ENCODE results near the gene AHCYL2. TPM values are rescaled to one million over a fixed set of nuclear protein-coding genes. Genes with fewer than 3 reads are reported as not detected.
"Not testable (repeated sequence)": the region's sequence is repeated elsewhere in the genome, so short reads cannot be mapped to it uniquely, and the experiment has no call there.

The AHCYL2 gene
- total RNA-seq, 2 experiments from 2014 or later: 7.3 to 7.6 TPM

GRCh38 chr7:129210989-129211312, 13.9 kb upstream of the AHCYL2 start:
- POLR2A ChIA-PET: interaction anchor here (1.6 kb wide), 1 partner anchor 47 kb away, joined by 3 read pairs; no protein-coding TSS in a partner anchor
- H3K4me1 Mint-ChIP-seq (ENCODE audit: low read depth): no peaks in the 10 kb centered on the region
- CTCF ChIA-PET: interaction anchor here (0.8 to 8.9 kb wide), 11 partner anchors 10 to 87 kb away, joined by 3 to 81 read pairs (median 4); no protein-coding TSS in a partner anchor

DNA sequence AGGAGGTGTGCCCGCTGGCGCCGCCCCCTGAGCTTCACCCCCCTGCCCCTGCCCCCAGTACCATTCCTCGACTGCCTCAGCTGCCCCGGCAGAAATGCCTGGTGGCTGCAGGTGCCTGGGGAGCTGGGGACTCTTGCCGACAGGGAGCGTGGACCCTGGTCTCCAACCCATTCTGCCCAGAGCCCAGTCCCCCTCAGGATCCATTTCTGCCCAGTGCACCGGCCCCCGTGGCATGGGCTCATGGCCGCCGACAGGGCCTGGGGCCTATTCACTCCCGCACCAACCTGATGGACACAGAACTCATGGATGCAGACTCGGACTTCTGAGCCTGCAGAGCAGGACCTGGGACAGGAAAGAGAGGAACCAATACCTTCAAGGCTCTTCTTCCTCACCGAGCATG, 12.7 kb upstream of the AHCYL2 start:
- CTCF ChIA-PET: interaction anchor here (3.2 to 8.9 kb wide), 2 partner anchors 50 to 59 kb away, joined by 10 to 81 read pairs; no protein-coding TSS in a partner anchor
- Mint-ChIP-seq H3K27me3 (ENCODE audit: low read depth) (peaks cover 5% of the 10 kb centered on the region), H3K27ac (no peak overlapping the region), H3K36me3 (ENCODE audit: low read depth) (no peaks in the 10 kb centered on the region), H3K4me3 (no peak overlapping the region), H3K9me3 (ENCODE audit: insufficient read depth) (no peaks in the 10 kb centered on the region), H3K4me1 (ENCODE audit: low read depth) (no peaks in the 10 kb centered on the region)
- POLR2A ChIA-PET: no interaction called here
- no peak for DNase-seq
- ATAC-seq: no peak

More at GRCh38 chr7:129210989-129211312, 13.9 kb upstream of the AHCYL2 start:
- ATAC-seq: no peak
- H3K36me3 Mint-ChIP-seq (ENCODE audit: low read depth): no peaks in the 10 kb centered on the region
- DNase-seq: no peak
- peaks cover 5% of the 10 kb centered on the region for H3K27me3 Mint-ChIP-seq (ENCODE audit: low read depth)
- H3K9me3 Mint-ChIP-seq (ENCODE audit: insufficient read depth): no peaks in the 10 kb centered on the region
- no peak overlapping the region for H3K27ac Mint-ChIP-seq
- no peak overlapping the region for H3K4me3 Mint-ChIP-seq

DNA sequence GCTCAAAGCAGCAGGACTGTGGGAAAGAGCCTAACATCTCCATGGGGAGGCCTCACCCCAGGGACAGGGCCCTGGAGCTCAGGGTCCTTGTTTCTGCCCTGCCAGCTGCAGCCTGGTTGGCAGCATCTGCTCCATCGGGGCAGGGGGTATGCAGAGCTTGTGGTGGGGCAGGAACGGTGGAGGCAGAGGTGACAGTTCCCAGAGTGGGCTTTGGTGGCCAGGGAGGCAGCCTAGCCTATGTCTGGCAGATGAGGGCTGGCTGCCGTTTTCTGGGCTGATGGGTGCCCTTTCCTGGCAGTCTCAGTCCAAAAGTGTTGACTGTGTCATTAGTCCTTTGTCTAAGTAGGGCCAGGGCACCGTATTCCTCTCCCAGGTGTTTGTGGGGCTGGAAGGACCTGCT, 12.2 kb upstream of the AHCYL2 start:
- no peak for DNase-seq
- Mint-ChIP-seq H3K27ac (no peak overlapping the region), H3K9me3 (ENCODE audit: insufficient read depth) (no peaks in the 10 kb centered on the region), H3K4me1 (ENCODE audit: low read depth) (no peaks in the 10 kb centered on the region), H3K4me3 (no peak overlapping the region), H3K36me3 (ENCODE audit: low read depth) (no peaks in the 10 kb centered on the region), H3K27me3 (ENCODE audit: low read depth) (peaks cover 5% of the 10 kb centered on the region)
- no peak for ATAC-seq
- CTCF ChIA-PET: interaction anchor here (8.9 kb wide), 1 partner anchor 50 kb away, joined by 81 read pairs; no protein-coding TSS in a partner anchor
- POLR2A ChIA-PET: no interaction called here

DNA sequence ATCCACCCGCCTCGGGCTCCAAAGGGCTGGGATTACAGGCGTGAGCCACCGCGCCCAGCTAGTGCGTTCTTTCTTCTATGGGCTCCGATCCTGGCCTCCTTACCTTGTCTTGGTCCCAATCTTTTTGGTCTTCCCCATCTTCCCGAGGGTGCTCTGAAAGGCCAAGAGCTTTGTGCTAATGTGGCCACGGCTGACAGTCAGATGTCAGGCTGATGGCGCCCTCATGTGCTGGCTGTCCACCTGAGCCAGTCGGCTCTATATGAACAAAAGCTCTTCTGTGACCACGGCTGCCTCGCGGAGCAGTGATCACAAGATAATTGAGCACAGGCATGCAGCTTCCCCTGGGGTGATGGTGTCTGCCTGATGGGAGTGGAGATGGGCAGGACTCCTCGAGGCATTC, 11.0 kb upstream of the AHCYL2 start:
- Mint-ChIP-seq H3K27ac (no peak overlapping the region), H3K36me3 (ENCODE audit: low read depth) (no peaks in the 10 kb centered on the region), H3K27me3 (ENCODE audit: low read depth) (peaks cover 5% of the 10 kb centered on the region), H3K4me3 (no peak overlapping the region), H3K9me3 (ENCODE audit: insufficient read depth) (no peaks in the 10 kb centered on the region), H3K4me1 (ENCODE audit: low read depth) (peaks cover 2% of the 10 kb centered on the region)
- CTCF ChIA-PET: interaction anchor here (1.2 to 8.9 kb wide), 4 partner anchors 23 to 118 kb away, joined by 3 to 81 read pairs (median 8); no protein-coding TSS in a partner anchor
- ATAC-seq (no peak), DNase-seq (no peak)
- POLR2A ChIA-PET: no interaction called here

GRCh38 chr7:129215691-129216090, 9.1 kb upstream of the AHCYL2 start:
- POLR2A ChIA-PET; H3K4me1 Mint-ChIP-seq (ENCODE audit: low read depth); H3K27ac Mint-ChIP-seq; H3K36me3 Mint-ChIP-seq (ENCODE audit: low read depth); DNase-seq; H3K9me3 Mint-ChIP-seq (ENCODE audit: insufficient read depth); H3K27me3 Mint-ChIP-seq (ENCODE audit: low read depth); H3K4me3 Mint-ChIP-seq; ATAC-seq: not testable (repeated sequence)
- CTCF ChIA-PET: interaction anchor here (2.4 kb wide), 1 partner anchor 56 kb away, joined by 11 read pairs; no protein-coding TSS in a partner anchor

DNA sequence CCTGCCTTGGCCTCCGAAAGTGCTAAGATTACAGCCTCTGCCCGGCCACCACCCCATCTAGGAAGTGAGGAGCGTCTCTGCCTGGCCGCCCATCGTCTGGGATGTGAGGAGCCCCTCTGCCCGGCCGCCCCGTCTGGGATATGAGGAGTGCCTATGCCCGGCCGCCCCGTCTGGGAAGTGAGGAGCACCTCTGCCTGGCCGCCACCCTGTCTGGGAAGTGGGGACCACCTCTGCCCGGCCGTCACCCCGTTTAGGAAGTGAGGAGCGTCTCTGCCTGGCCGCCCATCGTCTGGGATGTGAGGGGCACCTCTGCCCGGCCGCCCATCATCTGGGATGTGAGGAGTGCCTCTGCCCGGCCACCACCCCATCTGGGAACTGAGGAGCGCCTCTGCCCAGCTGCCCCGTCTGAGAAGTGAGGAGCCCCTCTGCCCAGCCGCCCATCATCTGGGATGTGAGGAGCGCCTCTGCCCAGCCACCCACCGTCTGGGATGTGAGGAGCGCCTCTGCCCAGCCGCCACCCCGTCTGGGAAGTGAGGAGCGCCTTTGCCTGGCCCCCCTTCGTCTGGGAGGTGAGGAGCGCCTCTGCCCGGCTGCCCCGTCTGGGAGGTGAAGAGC, 8.6 kb upstream of the AHCYL2 start:
- POLR2A ChIA-PET, DNase-seq, H3K27ac Mint-ChIP-seq: not testable (repeated sequence)

GRCh38 chr7:129216821-129217416, 7.9 kb upstream of the AHCYL2 start:
- POLR2A ChIA-PET; ATAC-seq; H3K27ac Mint-ChIP-seq; H3K4me3 Mint-ChIP-seq; H3K4me1 Mint-ChIP-seq (ENCODE audit: low read depth); H3K36me3 Mint-ChIP-seq (ENCODE audit: low read depth); DNase-seq; H3K9me3 Mint-ChIP-seq (ENCODE audit: insufficient read depth); H3K27me3 Mint-ChIP-seq (ENCODE audit: low read depth): not testable (repeated sequence)
- CTCF ChIA-PET: interaction anchor here (1.5 to 4.3 kb wide), 13 partner anchors 9 to 383 kb away, joined by 3 to 156 read pairs (median 20); no protein-coding TSS in a partner anchor

More for the DNA sequence above, 8.6 kb upstream of the AHCYL2 start:
- H3K36me3 Mint-ChIP-seq (ENCODE audit: low read depth); H3K4me3 Mint-ChIP-seq; H3K4me1 Mint-ChIP-seq (ENCODE audit: low read depth); ATAC-seq; H3K27me3 Mint-ChIP-seq (ENCODE audit: low read depth); CTCF ChIA-PET; H3K9me3 Mint-ChIP-seq (ENCODE audit: insufficient read depth): not testable (repeated sequence)

DNA sequence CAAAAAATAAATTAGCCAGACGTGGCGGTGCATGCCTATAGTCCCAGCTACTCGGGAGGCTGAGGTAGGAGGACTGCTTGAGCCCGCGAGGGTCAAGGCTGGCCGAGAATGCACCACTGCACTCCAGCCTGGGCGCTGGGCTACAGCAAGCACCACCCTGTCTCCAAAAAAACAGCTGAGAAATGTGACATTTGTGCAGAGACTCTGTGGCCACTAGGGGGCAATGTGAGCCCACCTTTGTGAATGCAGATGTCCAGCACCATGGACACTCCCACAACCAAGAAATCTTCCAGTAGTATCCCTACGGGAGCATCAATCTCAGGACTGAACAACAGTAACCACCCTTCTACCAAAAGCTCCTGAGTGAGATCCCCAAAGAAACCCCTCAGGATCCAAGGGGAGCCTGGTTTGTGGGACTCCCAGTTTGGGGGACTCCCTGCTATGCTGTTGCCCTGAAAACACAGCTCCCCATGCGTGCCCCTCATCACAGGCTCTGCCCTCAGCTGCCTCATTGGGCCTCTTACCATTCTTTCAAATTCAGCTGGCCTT, 6.2 kb upstream of the AHCYL2 start:
- no peak overlapping the region for H3K4me3 Mint-ChIP-seq
- H3K36me3 Mint-ChIP-seq (ENCODE audit: low read depth): no peaks in the 10 kb centered on the region
- DNase-seq: peak; percentile 86
- H3K4me1 Mint-ChIP-seq (ENCODE audit: low read depth): peaks cover 17% of the 10 kb centered on the region
- ATAC-seq: peak; percentile 85
- ChIA-PET CTCF (interaction anchor here (0.6 to 4.3 kb wide), 65 partner anchors 8 to 1539 kb away, joined by 3 to 156 read pairs (median 5); no protein-coding TSS in a partner anchor), POLR2A (interaction anchor here (0.5 to 1.4 kb wide), 2 partner anchors 62 to 77 kb away, joined by 3 read pairs; no protein-coding TSS in a partner anchor)
- H3K9me3 Mint-ChIP-seq (ENCODE audit: insufficient read depth): no peaks in the 10 kb centered on the region
- H3K27ac Mint-ChIP-seq: no peak overlapping the region
- no peaks in the 10 kb centered on the region for H3K27me3 Mint-ChIP-seq (ENCODE audit: low read depth)

DNA sequence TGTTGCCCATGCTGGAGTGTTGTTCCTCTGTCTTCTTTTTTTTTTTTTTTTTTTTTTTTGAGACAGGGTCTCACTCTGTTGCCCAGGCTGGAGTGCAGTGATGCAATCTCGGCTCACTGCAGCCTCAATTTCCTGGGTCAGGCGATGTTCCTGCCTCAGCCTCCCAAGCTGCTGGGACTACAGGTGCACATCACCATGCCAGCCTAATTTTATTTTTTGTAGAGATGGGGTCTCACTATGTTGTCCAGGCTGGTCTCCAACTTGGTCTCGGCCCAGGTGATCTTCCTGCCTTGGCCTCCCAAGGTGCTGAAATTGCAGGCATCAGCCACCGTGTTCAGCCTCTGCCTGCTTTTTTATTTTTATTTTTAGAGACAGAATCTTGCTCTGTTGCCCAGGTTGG, 5.7 kb upstream of the AHCYL2 start:
- H3K9me3 Mint-ChIP-seq (ENCODE audit: insufficient read depth); H3K27ac Mint-ChIP-seq; H3K27me3 Mint-ChIP-seq (ENCODE audit: low read depth); ATAC-seq; H3K4me3 Mint-ChIP-seq; H3K36me3 Mint-ChIP-seq (ENCODE audit: low read depth); DNase-seq: not testable (repeated sequence)
- H3K4me1 Mint-ChIP-seq (ENCODE audit: low read depth): peaks cover 20% of the 10 kb centered on the region
- CTCF ChIA-PET: interaction anchor here (0.7 to 4.3 kb wide), 46 partner anchors 10 to 606 kb away, joined by 3 to 156 read pairs (median 8); no protein-coding TSS in a partner anchor
- POLR2A ChIA-PET: interaction anchor here (0.5 to 1.4 kb wide), 2 partner anchors 63 to 76 kb away, joined by 3 read pairs; no protein-coding TSS in a partner anchor

DNA sequence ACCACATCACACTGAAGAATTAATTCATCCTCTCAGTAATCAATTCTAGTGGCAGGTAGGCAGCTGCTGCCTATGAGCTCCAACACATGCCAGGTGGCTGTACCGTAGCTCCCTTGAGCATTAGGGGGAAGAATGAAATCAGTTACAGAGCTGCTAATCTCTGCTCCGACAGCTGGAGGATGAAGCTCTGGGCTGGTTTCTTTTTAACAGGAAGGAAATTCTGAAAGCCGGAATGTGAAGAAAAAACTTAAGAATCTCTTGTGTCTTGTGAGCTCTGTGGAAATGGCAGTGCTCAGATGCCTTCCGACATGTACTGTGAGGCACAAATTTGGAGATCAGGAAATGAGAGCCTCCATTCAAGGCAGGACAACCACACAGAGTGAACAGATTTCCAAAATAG, 2.8 kb upstream of the AHCYL2 start:
- ATAC-seq (no peak), DNase-seq (no peak)
- Mint-ChIP-seq H3K4me3 (peak overlapping the region; percentile 52), H3K4me1 (ENCODE audit: low read depth) (peaks cover 35% of the 10 kb centered on the region), H3K36me3 (ENCODE audit: low read depth) (no peaks in the 10 kb centered on the region), H3K27me3 (ENCODE audit: low read depth) (no peaks in the 10 kb centered on the region), H3K27ac (peak overlapping the region; percentile 32), H3K9me3 (ENCODE audit: insufficient read depth) (no peaks in the 10 kb centered on the region)
- POLR2A ChIA-PET: interaction anchor here (0.9 kb wide), 1 partner anchor 58 kb away, joined by 3 read pairs; no protein-coding TSS in a partner anchor
- CTCF ChIA-PET: interaction anchor here (0.9 to 7.8 kb wide), 12 partner anchors 9 to 146 kb away, joined by 3 to 107 read pairs (median 4); no protein-coding TSS in a partner anchor

GRCh38 chr7:129225206-129225930, 538 bp downstream of the AHCYL2 start:
- ChIA-PET CTCF (interaction anchor here (0.6 to 7.8 kb wide), 10 partner anchors 10 to 382 kb away, joined by 3 to 107 read pairs (median 4); partner anchors contain the start of gene ATP6V1F), POLR2A (interaction anchor here (2.0 kb wide), 1 partner anchor 34 kb away, joined by 4 read pairs; no protein-coding TSS in a partner anchor)
- Mint-ChIP-seq H3K4me3 (peak overlapping the region; percentile 85), H3K36me3 (ENCODE audit: low read depth) (no peaks in the 10 kb centered on the region), H3K27me3 (ENCODE audit: low read depth) (no peaks in the 10 kb centered on the region), H3K27ac (peak overlapping the region; percentile 73), H3K9me3 (ENCODE audit: insufficient read depth) (no peaks in the 10 kb centered on the region), H3K4me1 (ENCODE audit: low read depth) (peaks cover 32% of the 10 kb centered on the region)
- DNase-seq (peak; percentile 68), ATAC-seq (peak; percentile 59)

Data from activated CD8-positive, alpha-beta T cell treated with anti-CD3 and anti-CD28 coated beads, Interleukin-2, amount 10 ng/mL, durations not matched to agents 7 days and 5 days (primary cell).